A549 (cell line): Measurements from ENCODE around the gene SEZ6L2.

Source experiments
- CBX8 ChIP-seq: fragments of 200-600 bp; sonication (generic); IDR thresholded peaks from 2 replicates; pipeline ENCODE4 v1.6.1; 2016
- CTCF ChIP-seq: fragments of >200 bp; sonication (Bioruptor Twin); formaldehyde crosslinking; IDR thresholded peaks from 3 replicates; pipeline ENCODE4 v1.5.1; 2016
- EP300 ChIP-seq, 2 experiments: fragments of >200 bp; sonication (Bioruptor Twin); formaldehyde crosslinking; IDR thresholded peaks; 2 replicates in 1 of 2; 3 replicates in 1 of 2; pipeline ENCODE4 v1.6.1; 2016 to 2017
- HOXB13 ChIP-seq: fragments of 250-450 bp; sonication (Bioruptor Pico); IDR thresholded peaks from 2 replicates; pipeline ENCODE4 v1.5.0; 2020; ENCODE audit warnings: low read depth, mild to moderate bottlenecking, moderate library complexity
- MAZ ChIP-seq: fragments of 150-350 bp; IDR thresholded peaks from 2 replicates; pipeline ENCODE4 v1.6.1; 2014; ENCODE audit warnings: antibody characterized with exemption, low read depth, low read length, borderline replicate concordance
- NFE2L2 ChIP-seq: fragments of 150-350 bp; conservative IDR thresholded peaks from 2 replicates; pipeline ENCODE4 v1.6.1; 2014; ENCODE audit warnings: low read length
- PHF8 ChIP-seq: fragments of 200-600 bp; sonication (generic); IDR thresholded peaks from 2 replicates; pipeline ENCODE4 v1.6.1; 2016; ENCODE audit warnings: low read depth, mild to moderate bottlenecking, antibody characterized with exemption, moderate library complexity, borderline replicate concordance
- POLR2A ChIP-seq: IDR thresholded peaks from 2 replicates; pipeline ENCODE4 v1.6.1; 2012; ENCODE audit warnings: mild to moderate bottlenecking, low read length
- REST ChIP-seq: fragments of 200-600 bp; sonication (generic); IDR thresholded peaks from 2 replicates; pipeline ENCODE4 v1.6.1; 2016; ENCODE audit warnings: antibody characterized with exemption, mild to moderate bottlenecking, moderate library complexity

DNA sequence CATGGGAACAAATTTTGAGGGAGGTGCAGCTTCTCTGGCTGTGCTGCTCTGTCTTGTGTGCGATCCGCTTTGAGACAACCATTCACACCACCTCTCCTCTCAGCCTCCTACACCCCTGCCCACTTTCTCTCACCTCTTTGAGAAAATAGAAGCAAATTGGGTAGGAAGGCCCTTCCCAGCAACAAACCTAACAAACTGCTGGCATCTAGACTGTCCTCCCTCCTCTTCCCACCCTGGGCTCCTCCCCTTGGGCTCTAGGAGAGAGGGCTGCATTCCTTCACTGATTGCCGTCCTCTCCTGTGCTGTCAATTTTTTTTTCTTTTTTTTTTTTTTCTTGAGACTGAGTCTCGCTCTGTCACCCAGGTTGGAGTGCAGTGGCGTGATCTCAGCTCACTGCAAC, 49.8 kb downstream of the SEZ6L2 start:
- TF ChIP-seq POLR2A (no peak), HOXB13 (CRISPR knock-in tag) (no peak), PHF8 (no peak), REST (no peak), CBX8 (no peak), CTCF (no peak), MAZ (no peak), NFE2L2 (no peak), EP300 (IDR thresholded peaks at IDR 0.05) (no peak)
